Measurements from ENCODE around the gene NLGN1.

Gene NLGN1

GRCh38 chr3:174335324-174335723, 937.8 kb downstream of the NLGN1 start:
- no peak for TF ChIP-seq CTCF (IDR thresholded peaks at IDR 0.05; ENCODE audit: extremely low read depth, insufficient read depth, missing control alignments)
- DNase-seq (ENCODE audit: low spot score) = no peak
- in situ Hi-C loops (cut with MboI; ENCODE audit: low pct_unique_long_range_greater_than_20kb, low sequenced_read_pairs, unreplicated experiment) = no loop called here

GRCh38 chr3:174335910-174336309, 938.4 kb downstream of the NLGN1 start:
- no peak for DNase-seq (ENCODE audit: low spot score)
- no peak for TF ChIP-seq CTCF (IDR thresholded peaks at IDR 0.05; ENCODE audit: extremely low read depth, insufficient read depth, missing control alignments)
- in situ Hi-C loops (cut with MboI; ENCODE audit: low pct_unique_long_range_greater_than_20kb, low sequenced_read_pairs, unreplicated experiment) = no loop called here
